Femur (tissue), 1 donor: ENCODE measurements around the gene PRKCG.
"Not testable (repeated sequence)": the region's sequence is repeated elsewhere in the genome, so short reads cannot be mapped to it uniquely, and the experiment has no call there.

Experiments used
- DNase-seq: peaks from one replicate; pipeline ENCODE4 v3.0.0-alpha.2; 2017

The PRKCG gene

DNA sequence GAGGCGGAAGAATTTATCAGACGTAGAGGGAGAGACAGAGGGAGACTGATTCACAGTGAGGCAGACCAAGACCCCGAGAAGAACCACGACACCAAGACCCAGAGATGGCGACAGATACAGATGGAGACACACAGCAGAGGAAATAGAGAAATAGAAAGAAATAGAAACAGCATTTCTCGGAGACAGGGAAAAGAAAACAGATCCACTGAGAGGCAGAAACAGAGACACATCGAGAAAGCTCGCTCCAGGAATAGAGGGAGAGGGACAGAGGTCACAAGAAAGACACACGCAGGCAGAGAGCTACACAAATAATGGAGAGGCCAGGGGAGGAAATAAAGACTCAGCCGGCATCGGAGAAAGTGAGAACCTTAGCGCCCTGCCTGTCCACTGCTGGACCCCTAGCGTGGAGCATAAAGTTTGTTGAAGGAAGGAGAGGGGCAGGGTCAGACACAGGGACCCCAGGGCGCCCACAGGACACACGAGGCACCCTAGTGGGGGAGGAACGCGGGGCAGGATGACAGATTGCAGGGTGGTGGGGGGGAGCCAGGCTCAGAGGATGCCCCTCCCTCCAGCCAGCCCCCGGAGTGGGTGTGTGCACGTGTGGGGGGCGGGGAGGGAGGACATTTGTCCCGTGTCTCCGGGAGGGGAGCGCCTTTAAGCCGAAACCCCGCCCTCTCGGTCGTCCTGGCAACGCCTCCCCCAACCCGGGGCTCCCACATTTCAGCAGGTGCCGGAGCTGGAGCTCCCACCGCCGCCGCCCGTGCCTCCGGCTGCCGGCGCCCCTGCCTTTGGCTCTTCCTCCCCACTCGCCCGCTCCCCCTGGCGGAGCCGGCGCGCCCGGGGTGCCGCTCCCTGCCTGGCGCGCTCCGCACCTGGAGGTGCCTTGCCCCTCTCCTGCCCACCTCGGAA, at the start of gene PRKCG:
PRKCG (plus strand) TSS at position 716 of the 909 bp plus-strand sequence. CDS start 298 bp downstream, outside the sequence.
- DNase-seq: peak; percentile 70

DNA sequence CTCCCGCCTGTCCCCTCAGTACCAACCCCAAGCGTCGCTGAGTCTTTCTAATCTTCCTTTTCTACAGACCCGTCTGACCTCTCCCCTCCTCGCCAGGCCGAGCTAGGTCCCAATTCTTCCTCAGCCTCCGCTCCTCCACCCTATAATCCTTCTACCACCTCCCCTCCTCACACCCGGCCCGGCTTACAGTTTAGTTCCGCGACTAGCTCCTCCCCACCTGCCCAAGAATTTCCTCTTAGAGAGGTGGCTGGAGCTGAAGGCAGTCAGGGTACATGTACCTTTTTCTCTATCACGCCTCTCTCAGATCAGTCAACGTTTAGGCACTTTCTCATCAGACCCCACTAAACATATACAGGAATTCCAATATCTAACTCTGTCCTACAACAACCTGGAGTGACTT, 49.1 kb upstream of the PRKCG start:
- DNase-seq: not testable (repeated sequence)

DNA sequence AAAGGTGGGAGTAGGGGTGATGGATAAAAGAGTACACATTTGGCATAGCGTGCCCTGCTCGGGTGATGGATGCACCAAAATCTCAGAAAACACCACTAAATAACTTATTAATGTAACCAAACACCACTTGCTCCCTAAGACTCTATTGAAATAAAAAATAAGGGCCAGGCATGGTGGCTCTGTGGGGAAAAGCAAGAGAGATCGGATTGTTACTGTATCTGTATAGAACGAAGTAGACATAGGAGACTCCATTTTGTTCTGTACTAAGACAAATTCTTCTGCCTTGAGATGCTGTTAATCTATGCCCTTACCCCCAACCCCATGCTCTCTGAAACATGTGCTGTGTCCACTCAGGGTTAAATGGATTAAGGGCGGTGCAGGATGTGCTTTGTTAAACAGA, 43.6 kb upstream of the PRKCG start:
- DNase-seq: not testable (repeated sequence)

DNA sequence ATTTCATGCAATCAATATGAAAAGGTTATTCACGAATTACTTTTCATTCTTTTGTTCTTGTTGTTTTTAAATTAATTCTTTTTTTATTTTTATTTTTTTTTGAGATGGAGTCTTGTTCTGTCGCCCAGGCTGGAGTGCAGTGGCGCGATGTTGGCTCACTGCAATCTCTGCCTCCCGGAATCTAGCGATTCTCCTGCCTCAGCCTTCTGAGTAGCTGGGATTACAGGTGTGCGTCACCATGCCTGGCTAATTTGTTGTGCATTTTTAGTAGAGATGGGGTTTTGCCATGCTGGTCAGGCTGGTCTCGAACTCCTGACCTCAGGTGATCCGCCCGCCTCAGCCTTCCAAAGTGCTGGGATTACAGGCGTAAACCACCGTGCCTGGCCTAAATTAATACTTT, 41.8 kb upstream of the PRKCG start:
- DNase-seq: not testable (repeated sequence)

DNA sequence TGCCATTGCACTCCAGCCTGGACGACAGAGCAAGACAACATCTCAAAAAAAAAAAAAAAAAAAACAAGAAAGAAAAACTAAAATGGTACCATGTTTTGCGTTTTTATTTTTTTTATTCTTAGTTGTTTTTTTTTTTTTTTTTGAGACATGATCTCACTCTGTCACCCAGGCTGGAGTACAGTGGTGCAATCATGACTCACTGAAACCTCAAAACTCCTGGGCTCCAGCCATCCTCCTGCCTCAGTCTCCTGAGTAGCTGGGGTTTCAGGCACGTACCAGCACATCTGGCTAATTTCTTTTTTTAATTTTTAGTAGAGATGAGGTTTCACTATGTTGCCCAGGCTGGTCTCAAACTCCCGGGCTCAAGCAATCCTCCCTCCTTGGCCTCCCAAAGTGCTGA, 41.1 kb upstream of the PRKCG start:
- DNase-seq: not testable (repeated sequence)

DNA sequence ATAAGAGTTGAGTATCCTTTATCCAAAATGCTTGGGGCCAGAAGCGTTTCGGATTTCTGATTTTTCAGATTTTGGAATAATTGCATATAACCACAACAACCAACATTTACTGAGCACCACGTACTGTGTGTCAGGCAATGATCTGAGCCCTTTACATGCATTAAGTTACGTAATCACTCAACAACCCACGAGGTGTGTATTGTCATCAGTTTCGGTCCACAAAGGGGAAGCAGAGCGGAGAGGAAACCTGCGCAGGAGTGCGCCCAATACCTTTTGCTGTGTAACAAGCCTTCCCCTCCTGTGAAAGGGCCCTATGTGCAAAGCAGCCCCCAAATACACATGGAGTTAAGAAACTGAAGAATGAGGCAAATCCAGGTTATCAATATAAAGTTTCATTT, 37.1 kb upstream of the PRKCG start:
- no peak for DNase-seq

DNA sequence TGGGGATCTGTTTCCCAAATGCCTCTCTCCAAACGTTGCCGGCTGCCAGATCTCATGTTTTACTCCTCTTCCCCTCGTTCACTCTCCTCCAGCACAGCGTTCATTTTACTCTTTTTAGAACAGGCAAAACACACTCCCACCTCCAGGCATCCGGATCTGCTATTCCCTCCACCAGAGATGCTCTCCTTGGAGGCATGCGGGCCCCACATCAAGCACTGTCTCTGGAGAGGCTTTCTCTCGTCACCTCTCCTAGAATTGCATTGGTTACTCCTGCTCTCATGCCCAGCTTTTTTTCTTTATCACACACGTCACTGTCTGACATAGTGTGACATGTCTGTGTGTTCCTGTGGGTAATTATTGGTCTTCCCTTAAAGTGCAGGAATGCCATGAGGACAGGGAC, 34.4 kb upstream of the PRKCG start:
- no peak for DNase-seq

DNA sequence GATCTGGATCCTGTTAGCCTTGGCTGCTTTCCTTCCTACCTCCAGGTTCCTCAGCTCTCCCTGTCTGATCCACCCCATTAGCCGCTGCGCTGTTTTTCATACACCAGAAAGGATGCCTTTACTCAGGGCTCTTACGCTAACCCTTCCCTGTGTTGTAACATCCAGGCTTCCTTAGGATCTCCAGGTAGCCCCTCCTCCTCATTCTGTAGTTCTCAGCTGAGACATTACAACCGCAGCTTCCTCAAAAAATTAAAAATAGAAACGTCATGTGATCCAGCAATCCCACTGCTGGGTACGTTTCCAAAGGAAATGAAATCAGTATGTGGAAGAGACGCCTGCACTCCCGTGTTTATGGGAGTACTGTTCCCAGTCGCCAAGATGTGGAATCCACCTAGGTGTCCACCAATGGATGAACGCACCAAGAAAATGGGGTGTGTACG, 32.7 kb upstream of the PRKCG start:
- peak; percentile 59 for DNase-seq

DNA sequence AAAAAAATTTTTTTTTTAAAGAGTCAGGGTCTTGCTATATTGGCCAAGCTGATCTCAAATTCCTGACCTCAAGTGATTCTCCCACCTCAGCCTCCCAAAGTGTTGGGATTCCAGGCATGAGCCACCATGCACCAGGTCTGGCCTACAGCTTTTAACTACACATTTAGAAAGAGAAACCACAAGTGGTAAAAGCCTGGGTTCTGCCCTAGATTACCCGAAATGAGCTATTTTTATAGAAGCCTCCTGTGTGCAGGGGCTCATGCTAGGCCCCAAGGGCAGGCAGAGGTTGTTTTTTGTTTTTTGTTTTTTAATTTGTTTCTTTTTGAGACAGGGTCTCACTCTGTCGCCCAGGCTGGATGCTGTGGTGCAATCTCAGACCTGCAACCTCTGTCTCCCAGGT, 28.3 kb upstream of the PRKCG start:
- DNase-seq: no peak

DNA sequence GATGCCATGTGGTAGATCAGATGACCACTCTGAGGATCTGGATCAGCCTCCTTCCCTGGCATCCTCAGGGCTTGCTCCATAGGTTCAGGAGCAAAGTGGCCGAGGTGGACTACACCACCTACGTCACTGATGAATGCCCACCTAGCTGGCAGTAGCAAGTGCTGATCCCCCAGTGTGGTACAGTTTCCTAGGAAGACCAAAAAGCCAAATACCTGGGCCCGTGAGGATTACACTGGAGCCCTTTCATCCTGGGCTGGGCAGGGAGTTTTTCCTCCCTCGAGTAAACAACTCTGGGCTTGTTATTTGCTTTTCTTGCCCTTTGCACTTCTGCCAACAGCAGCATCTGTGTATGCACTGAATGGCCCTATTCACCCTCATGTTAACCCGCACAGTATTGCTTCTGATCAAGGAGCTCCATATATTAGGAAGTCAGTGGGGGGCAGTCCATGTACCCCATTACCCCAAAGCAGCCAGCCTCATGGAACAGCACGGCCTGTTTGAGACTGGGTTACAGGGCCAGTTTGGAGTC, 17.6 kb upstream of the PRKCG start:
- peak; percentile 58 for DNase-seq

DNA sequence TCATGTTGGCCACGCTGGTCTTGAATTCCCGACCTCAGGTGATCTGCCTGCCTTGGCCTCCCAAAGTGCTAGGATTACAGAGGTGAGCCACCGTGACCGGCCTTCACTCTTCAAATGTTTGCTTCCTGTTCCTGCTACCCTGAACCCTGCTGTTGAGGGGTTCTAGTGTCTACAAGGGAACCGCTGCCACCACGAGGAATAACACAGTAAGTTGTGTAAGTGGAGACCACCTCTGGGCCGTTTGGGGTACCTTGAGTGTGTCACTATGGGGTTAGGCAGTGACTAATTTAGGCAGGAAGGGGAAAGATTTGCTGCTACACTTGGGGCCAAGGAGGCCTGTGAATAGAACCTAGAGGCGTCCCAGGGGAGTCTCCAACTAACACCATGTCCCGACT, 16.5 kb upstream of the PRKCG start:
- no peak for DNase-seq

DNA sequence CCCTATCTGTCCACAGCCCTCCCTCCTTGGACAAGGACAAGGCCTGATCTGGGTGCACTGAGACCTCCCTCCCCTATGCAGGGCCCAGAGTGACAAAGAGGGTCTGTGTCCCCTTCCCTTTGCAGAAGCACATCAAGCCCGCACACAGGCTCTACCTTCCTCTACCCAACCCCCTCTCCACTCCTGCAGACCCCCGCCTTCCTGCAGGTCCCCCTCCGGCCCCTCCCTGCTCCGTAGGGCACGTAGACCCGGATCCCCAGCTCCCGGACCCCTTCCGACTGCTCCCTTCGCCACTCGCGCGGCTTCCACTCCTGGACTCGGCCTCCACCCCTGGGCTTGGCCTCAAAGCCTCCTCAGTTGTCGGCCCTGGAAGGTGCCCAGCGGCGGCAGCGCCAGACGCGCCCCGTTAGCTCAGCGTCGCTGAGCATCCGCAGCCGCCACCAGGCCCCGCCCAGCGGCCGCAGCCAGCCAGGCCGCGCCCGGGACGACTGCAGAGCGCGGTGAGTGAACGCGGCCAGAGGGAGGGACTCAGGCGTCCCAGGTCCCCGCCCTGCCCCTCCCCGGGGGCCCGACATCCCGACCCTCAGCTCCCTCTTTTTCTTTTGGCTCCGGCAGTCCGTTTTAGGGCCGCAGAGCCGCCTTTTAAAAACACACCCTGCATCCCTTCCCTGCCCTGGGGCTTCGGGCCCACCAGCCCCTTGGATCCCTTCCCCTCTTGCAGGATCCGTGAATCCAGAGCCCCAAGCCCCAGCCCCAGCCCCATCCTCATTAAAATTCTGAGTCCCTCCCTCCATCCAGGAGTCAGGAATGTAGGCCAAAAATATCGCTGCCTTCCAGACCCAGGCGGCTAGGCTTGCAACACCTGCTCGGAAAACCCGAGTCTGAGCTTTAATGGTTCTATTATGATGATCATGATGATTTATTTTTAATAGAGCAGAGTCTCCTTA, 15.8 kb upstream of the PRKCG start:
- peak; percentile 92 for DNase-seq

DNA sequence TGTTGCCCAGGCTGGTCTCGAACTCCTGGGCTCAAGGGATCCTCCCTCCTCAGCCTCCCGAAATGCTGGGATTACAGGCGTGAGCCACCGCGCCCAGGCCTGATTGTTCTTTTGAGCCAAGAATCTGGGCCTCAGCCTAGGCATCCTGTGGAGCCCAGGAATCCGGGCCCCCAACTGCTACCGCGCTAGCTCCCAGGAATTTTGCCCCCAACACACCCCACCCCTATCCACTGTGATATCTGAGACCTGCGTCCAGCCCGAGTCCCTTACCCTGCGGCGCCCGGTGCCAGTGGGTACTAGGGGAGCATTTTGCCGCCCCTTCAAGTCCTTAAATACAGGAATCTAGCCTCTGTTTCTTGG, 15.2 kb upstream of the PRKCG start:
- DNase-seq: no peak

DNA sequence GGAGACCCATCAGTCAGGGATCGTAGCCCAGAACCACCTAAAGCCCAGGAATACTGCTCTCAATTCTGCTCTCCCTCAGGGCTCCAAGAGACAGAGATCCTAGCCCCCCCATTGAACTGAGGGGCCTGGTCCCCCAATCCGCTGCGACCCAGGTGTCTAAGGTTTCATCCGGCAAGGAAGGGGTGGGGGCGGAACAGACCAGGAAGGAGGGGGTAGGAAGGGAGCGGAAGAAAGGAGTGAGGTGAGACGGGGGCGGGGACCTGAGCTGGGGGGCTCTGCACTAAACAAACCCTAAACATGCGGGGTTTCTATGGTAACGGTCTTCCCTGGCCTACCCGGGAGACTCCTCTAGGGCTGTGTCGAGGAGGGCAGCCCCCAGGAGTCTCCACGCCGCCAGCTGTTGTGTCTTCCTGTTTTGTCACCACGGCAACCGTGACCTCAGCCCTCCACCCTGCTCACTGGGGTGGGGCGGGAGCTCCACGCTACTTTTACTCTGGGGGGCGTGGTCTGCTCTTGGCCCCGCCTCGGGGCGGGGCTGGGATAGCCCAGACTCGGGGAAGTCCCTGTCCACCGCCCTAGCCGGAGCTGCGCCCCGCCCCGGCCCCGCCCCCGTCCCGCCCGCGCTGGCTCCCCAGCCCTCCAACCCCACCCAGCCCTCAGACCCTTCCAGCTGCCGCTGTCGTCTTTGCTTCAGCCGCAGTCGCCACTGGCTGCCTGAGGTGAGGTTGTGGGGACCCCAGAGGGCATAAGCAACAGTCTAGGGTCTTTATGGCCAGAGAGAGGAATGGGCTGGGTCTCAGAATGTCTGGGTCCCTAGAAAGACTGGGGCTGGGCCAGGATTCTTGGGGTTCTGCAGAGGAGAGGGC, 14.5 kb upstream of the PRKCG start, which contains the start of gene MYADM:
MYADM (plus strand) TSS at position 659 of the 866 bp plus-strand sequence. CDS start 5,647 bp downstream, outside the sequence.
- peak; percentile 100 for DNase-seq

DNA sequence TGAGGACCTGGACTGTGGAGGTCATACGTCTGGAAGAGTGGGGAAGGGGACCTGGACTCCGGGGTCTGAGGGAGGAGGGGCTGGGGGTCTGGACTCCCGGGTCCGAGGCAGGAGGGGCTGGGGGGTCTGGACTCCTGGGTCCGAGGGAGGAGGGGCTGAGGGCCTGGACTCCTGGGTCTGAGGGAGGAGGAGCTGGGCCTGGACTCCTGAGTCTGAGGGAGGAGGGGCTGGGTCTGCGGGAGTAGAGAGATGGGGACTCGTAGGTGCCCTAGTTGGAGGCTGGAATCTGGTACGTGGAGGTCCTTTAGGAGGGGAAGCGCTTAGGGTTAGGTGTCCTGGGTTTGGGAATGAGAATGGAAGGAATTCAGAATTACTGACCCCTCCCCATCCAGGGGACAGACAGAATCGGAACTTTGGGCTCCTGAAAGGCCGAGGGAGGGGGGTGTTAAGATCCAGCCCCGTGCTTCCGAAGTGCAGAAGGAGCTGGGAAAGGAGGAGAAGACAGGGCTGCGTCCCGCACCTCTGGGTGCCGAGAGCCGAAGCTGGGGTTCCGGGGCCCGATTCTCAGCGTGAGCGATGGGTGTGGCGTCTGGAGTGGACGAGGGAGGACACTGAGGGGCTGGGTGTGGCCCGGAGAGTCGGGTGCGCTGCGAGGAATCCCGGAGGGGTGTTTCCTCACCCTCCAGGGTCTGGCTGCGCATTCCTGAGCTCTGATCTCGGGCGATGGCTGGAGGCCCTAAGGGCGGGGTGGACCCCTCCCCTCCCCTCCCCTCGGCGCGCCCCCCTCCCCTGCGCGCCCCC, 13.7 kb upstream of the PRKCG start:
- DNase-seq: peak; percentile 77

DNA sequence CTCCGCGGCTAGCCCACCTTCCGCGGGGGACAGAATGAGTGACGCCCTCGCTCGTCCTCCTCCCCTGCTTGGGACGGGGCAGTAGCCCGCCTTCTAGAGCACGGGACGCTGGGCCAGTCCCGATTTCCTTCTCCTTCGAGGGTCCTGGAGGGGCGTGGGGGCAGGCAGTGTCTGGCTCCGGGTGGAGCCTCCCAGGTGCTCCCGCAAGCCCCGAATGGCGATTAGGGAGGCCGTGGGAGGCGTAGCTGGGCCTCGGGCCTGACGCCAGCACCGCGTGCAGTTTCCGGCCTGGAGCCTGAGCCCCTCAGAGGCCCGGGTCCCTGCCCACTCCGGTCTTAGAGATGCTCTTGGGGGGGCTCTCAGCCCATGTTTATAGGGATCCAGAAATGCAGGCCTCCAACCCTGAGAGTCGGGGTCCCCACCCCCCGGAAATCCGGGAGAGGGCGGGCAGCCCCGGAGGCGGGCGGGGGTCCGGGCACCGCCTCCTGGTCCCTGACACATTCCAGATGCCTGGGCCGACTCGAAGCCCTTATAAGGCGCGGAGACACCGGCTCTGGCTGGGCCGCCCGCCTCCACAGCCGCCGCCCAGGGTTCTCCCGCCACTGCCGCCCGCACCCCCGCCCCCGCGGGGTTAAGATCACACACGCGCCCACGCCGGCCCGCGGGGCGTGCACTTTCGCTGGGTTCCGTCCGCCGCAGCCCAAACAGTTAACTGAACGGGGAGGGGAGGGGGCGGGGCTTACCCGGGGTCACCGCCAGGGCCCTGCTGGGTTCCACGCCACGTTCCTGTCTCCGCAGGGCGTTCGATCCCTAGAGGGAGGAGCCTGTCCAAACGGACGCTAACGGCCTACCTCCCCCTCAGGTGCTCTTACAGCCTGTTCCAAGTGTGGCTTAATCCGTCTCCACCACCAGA, 12.8 kb upstream of the PRKCG start:
- DNase-seq: peak; percentile 93

DNA sequence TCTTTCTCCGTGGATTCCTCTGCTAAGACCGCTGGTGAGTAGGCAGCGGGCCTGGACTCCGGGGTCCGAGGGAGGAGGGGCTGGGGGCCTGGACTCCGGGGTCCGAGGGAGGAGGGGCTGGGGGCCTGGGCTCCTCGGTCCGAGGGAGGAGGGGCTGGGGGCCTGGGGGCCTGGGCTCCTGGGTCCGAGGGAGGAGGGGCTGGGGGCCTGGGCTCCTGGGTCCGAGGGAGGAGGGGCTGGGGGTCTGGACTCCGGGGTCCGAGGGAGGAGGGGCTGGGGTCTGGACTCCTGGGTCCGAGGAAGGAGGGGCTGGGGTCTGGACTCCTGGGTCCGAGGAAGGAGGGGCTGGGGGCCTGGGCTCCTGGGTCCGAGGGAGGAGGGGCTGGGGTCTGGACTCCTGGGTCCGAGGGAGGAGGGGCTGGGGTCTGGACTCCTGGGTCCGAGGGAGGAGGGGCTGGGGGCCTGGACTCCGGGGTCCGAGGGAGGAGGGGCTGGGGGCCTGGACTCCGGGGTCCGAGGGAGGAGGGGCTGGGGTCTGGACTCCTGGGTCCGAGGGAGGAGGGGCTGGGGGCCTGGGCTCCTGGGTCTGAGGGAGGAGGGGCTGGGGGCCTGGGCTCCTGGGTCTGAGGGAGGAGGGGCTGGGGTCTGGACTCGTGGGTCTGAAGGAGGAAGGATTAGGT, 12.1 kb upstream of the PRKCG start:
- not testable (repeated sequence) for DNase-seq

DNA sequence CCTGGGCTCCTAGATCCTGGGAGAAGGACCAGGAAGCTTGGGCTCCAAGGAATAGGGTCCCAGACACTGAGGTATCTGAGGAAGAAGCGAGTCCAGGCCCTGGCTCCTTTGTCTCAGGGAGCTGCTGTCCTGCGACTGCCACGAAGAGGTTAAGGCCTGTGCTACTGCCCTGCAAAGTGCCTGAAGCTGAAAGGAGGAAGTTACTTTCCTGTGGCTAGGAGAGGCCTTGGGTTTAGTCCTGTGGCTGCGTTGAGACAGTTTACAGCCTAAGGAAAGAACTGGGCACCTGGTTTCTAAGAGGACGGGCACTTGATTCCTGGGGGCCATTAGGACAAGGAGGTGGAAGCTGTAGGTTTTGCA, 11.5 kb upstream of the PRKCG start:
- DNase-seq: peak; percentile 52

DNA sequence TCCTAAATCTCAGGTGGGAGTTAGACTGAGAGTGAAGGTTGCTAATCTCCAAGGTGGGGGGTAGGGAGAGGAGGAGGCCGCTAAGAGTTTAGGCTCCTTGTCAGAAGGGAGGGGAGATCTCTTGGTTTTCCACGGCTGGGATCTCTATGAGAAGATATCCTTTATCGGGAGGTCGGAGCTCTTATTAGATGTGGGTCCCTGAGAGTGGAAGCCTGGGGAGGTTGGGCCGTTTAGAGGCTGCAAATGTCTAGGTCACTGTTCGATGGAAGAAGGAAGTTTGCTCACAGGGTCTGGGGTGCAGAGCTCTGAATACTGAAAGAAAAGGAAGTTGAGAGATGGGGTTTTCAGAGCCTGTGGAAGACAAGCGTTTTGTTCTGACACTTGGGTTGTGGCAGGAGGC, 10.5 kb upstream of the PRKCG start:
- no peak for DNase-seq

DNA sequence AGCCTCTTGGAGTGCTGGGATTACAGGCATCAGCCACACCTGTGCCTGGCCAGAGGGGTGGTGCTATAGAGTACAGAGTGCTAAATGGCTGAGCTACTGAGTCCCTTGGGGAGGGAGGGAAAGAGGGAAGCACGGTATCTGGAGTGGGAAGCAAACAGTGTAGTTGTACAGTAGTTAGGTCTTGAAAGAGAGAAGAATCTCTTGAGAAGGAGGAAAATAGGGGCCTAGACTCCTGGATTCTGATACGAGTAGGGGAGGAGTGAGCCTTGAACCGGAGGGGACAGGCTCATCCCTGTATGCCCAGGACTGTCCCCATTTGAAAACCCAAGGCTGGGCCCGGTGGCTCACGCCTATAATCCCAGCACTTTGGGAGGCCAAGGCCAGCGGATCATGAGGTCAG, 9.2 kb upstream of the PRKCG start:
- no peak for DNase-seq
